VCaP (cell line): Measurements from ENCODE around the gene UBP1.
"Not testable (repeated sequence)": the region's sequence is repeated elsewhere in the genome, so short reads cannot be mapped to it uniquely, and the experiment has no call there.

Source experiments
- H3K27ac ChIP-seq: fragments of 450-650 bp; 2 replicates; pipeline ENCODE4 v1.5.1; 2017
- CTCF ChIP-seq: fragments of 450-650 bp; conservative IDR thresholded peaks from 2 replicates; pipeline ENCODE4 v1.5.1; 2017; ENCODE audit warnings: mild to moderate bottlenecking, moderate library complexity

The UBP1 gene

GRCh38 chr3:33364531-33365128, 75.6 kb downstream of the UBP1 start:
- no peak for TF ChIP-seq CTCF
- no peak overlapping the region for H3K27ac ChIP-seq

GRCh38 chr3:33364060-33364459, 76.1 kb downstream of the UBP1 start:
- no peak for TF ChIP-seq CTCF
- no peak overlapping the region for H3K27ac ChIP-seq

- no peak for TF ChIP-seq CTCF
- H3K27ac ChIP-seq, result no peak overlapping the region
These were observed 76.9 kb downstream of the UBP1 start for GRCh38 chr3:33363113-33363800.

GRCh38 chr3:33360136-33360825, 79.9 kb downstream of the UBP1 start:
- no peak for TF ChIP-seq CTCF

GRCh38 chr3:33358172-33358781, 81.9 kb downstream of the UBP1 start:
- no peak overlapping the region for H3K27ac ChIP-seq
- TF ChIP-seq CTCF, result no peak

More at GRCh38 chr3:33360136-33360825, 79.9 kb downstream of the UBP1 start:
- no peak overlapping the region for H3K27ac ChIP-seq

- no peak overlapping the region for H3K27ac ChIP-seq
- TF ChIP-seq CTCF, result no peak
These were observed 84.6 kb downstream of the UBP1 start for GRCh38 chr3:33355611-33356010.

- no peak overlapping the region for H3K27ac ChIP-seq
- TF ChIP-seq CTCF, result no peak
These were observed 100.4 kb downstream of the UBP1 start for GRCh38 chr3:33339758-33340157.

- not testable (repeated sequence) for H3K27ac ChIP-seq
These were observed 101.2 kb downstream of the UBP1 start for GRCh38 chr3:33338936-33339465.
